Endothelial cell of umbilical vein (primary cell): ENCODE data around the gene PALM. TPM values are rescaled to one million over a fixed set of nuclear protein-coding genes. Genes with fewer than 3 reads are reported as not detected.

ENCODE experiments used
- BruUV-seq: library from RNA; stranded (reverse); fragments of 400-500 nt; replicated peaks from 2 replicates; lab custom pipeline; 2021; lab: Mats Ljungman, UMichigan
- CTCF ChIA-PET: fragments of 300-600, 350-600 bp; sonication (Branson Sonifier 250); formaldehyde crosslinking; loops from one replicate; lab custom pipeline; 2021; ENCODE audit warnings: antibody characterized with exemption, inconsistent platforms; lab: Charles Lee
- POLR2A ChIA-PET: fragments of 300-600, 350-600 bp; sonication (Branson Sonifier 250); formaldehyde crosslinking; loops from one replicate; lab custom pipeline; 2021; ENCODE audit warnings: antibody characterized with exemption, inconsistent platforms; lab: Charles Lee
- DNase-seq: peaks from one replicate; pipeline ENCODE4 v3.0.0-alpha.2; 2011; ENCODE audit warnings: low read depth, low spot score
- FAIRE-seq: peaks from 2 replicates; lab custom pipeline; 2011; peaks lifted over from hg19 to GRCh38; lab: Jason Lieb, UNC
- H2AFZ ChIP-seq: 2 replicates; pipeline ENCODE4 v1.6.0; 2012; ENCODE audit warnings: low read depth, low read length, control low read depth, inconsistent platforms
- H3K27ac ChIP-seq: 2 replicates; pipeline ENCODE4 v1.5.1; 2011; ENCODE audit warnings: low read depth, mild to moderate bottlenecking, control low read depth, low read length, moderate library complexity; ENCODE audit not compliant: insufficient read depth
- H3K27me3 ChIP-seq, 2 experiments: 2 replicates each; pipeline versions ENCODE4 v1.6.0 to v1.6.1; 2011; ENCODE audit warnings: low read length in 2 of 2, mixed read lengths in 1 of 2; ENCODE audit not compliant: control insufficient read depth in 2 of 2, insufficient read depth in 2 of 2
- H3K36me3 ChIP-seq, 2 experiments: 2 replicates in 1 of 2; 3 replicates in 1 of 2; pipeline ENCODE4 v1.5.1; 2011; ENCODE audit warnings: low read length in 2 of 2, mild to moderate bottlenecking in 1 of 2, moderate library complexity in 1 of 2; ENCODE audit not compliant: control insufficient read depth in 2 of 2, insufficient read depth in 2 of 2; ENCODE audit errors: extremely low read depth in 1 of 2
- H3K4me1 ChIP-seq: 3 replicates; pipeline ENCODE4 v1.5.1; 2011; ENCODE audit warnings: mild to moderate bottlenecking, low read length; ENCODE audit not compliant: control insufficient read depth, insufficient read depth; ENCODE audit errors: extremely low read depth
- H3K4me2 ChIP-seq: 2 replicates; pipeline ENCODE4 v1.6.1; 2011; ENCODE audit warnings: low read length, control low read depth, mixed read lengths; ENCODE audit not compliant: insufficient read depth
- H3K4me3 ChIP-seq, 3 experiments: fragments of 200-600 bp in 1 of 3; sonication (generic), shearing (Covaris generic) in 1 of 3; replicated peaks in 1 of 3; 2 replicates each; pipeline ENCODE4 v1.5.1; 2011 to 2016; ENCODE audit warnings: control low read depth in 3 of 3, low read length in 3 of 3, mild to moderate bottlenecking in 2 of 3, inconsistent platforms in 1 of 3, low read depth in 1 of 3, moderate library complexity in 1 of 3; ENCODE audit not compliant: insufficient read depth in 1 of 3
- H3K79me2 ChIP-seq: 2 replicates; pipeline ENCODE4 v1.6.0; 2012; ENCODE audit warnings: low read length, inconsistent platforms; ENCODE audit not compliant: control insufficient read depth, insufficient read depth
- H3K9ac ChIP-seq: replicated peaks from 2 replicates; pipeline ENCODE3; 2011; ENCODE audit warnings: low read length, control low read depth; ENCODE audit not compliant: insufficient read depth; ENCODE audit errors: extremely low read depth
- H3K9me1 ChIP-seq: replicated peaks from 3 replicates; pipeline ENCODE4 v1.6.0; 2011; ENCODE audit warnings: mild to moderate bottlenecking, low read length; ENCODE audit not compliant: control insufficient read depth, insufficient read depth; ENCODE audit errors: extremely low read depth
- H3K9me3 ChIP-seq: replicated peaks from 2 replicates; pipeline ENCODE4 v1.5.1; 2012; ENCODE audit warnings: low read length, inconsistent platforms; ENCODE audit not compliant: control insufficient read depth, insufficient read depth
- H4K20me1 ChIP-seq: replicated peaks from 2 replicates; pipeline ENCODE3; 2011; ENCODE audit warnings: mild to moderate bottlenecking, low read length; ENCODE audit not compliant: control insufficient read depth, insufficient read depth; ENCODE audit errors: extremely low read depth
- EZH2 ChIP-seq: IDR thresholded peaks from 2 replicates; pipeline ENCODE4 v1.6.1; 2012; ENCODE audit warnings: borderline replicate concordance, low read depth, mild to moderate bottlenecking, moderate library complexity, low read length, inconsistent platforms; ENCODE audit not compliant: severe bottlenecking
- FOS ChIP-seq: IDR thresholded peaks from 2 replicates; pipeline ENCODE4 v1.6.1; 2011; ENCODE audit warnings: mild to moderate bottlenecking, low read length, moderate library complexity, borderline replicate concordance; ENCODE audit not compliant: insufficient read depth
- MYC ChIP-seq: IDR thresholded peaks from one replicate; pipeline ENCODE4 v1.6.1; 2011; ENCODE audit warnings: mild to moderate bottlenecking, low read depth, low read length
- POLR2A ChIP-seq: IDR thresholded peaks from 2 replicates; pipeline ENCODE4 v1.6.1; 2012; ENCODE audit warnings: low read depth, mild to moderate bottlenecking, control low read depth, low read length
- POLR2AphosphoS5 ChIP-seq: IDR thresholded peaks from 2 replicates; pipeline ENCODE4 v1.6.1; 2012; ENCODE audit warnings: low read depth, mild to moderate bottlenecking, control low read depth, low read length, moderate library complexity; ENCODE audit not compliant: insufficient read depth
- dilution Hi-C: fragments of 300-500 bp; cut with MboI; formaldehyde crosslinking; loops from one replicate; pipeline ENCODE4 v1.15.0; 2019; ENCODE audit warnings: low sequenced_read_pairs; ENCODE audit not compliant: extremely low pct_ligation_motif_present
- intact Hi-C: fragments of 100-400 bp; cut with micrococcal nuclease; formaldehyde crosslinking; loops from one replicate; pipeline ENCODE4 v1.10.0; 2022
- polyA plus RNA-seq, 4 experiments: library from polyadenylated mRNA; depleted of rRNA in 3 of 4; stranded (reverse) in 3 of 4; unstranded in 1 of 4; fragments of >200 nt; gene quantifications; 2 replicates each; pipeline versions ENCODE4 v1.2.1 to v1.2.3, GENCODE V29; 2011 to 2012; ENCODE audit warnings: missing spikeins in 1 of 4
- total RNA-seq: library from RNA; stranded (reverse); gene quantifications from 2 replicates; pipeline ENCODE4 v1.2.3, GENCODE V29; 2021
- TF ChIP-seq, protein P1 (sequence below), 2 donors: IDR thresholded peaks; 1 replicate in 1 of 2; 2 replicates in 1 of 2; pipeline ENCODE4 v1.5.1; 2011; ENCODE audit warnings: low read length in 2 of 2, mild to moderate bottlenecking in 2 of 2, moderate library complexity in 2 of 2, control low read depth in 1 of 2, inconsistent platforms in 1 of 2, low read depth in 1 of 2; ENCODE audit not compliant: insufficient read depth in 1 of 2; ENCODE audit errors: extremely low read depth in 1 of 2
- TF ChIP-seq, protein P2 (sequence below): IDR thresholded peaks from 2 replicates; pipeline ENCODE4 v1.6.1; 2011; ENCODE audit not compliant: insufficient read depth, insufficient read length

The PALM gene
- total and polyA plus RNA-seq, 2 donors (not counting 3 experiments of a cell fraction or from before 2014, with no cell fraction given), result 3.9 to 31.8 TPM

DNA sequence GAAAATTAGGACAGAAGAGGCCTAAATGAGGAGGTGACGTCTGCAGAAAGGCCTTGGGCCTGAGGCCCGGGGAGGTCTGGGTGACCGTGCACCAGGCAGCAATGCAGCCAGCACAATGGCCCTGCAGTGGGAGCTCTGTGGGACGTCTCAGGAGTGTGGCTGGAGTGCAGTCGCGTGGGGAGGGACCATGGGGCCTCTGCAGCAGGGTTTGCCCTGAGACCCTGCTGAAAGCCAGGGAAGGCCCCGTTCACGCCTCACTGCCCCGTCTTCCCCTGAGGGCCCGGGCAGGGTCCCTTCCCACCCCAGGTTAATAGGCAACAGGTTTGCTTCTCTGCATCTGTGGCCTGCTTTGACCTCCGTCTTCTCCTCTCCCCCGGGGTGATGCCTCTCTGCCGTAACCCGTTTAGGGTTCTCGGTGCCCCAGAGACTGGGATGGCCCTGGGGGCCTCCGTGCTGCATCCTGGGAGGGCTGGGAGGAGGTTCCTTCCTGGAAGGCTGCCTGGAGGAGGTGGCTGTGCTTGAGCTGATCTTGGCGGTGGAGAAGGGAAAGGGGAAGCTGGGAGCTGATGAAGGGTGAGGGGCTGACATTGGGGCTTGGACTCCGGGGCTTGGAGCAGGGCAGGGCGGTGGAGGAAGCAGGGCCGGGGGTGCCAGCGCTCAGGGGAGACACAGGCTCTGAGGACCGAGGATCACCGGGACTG is 9.7 kb downstream of the PALM start:
- intact Hi-C loops (no loop called here), dilution Hi-C loops (no loop called here)
- no peaks in the 10 kb centered on the region for H3K4me1 ChIP-seq
- H3K4me2 ChIP-seq, result no peak overlapping the region
- H3K79me2 ChIP-seq, result no peaks in the 10 kb centered on the region
- TF ChIP-seq MYC, result no peak
- no peak for TF ChIP-seq FOS
- TF ChIP-seq, protein P1, sequence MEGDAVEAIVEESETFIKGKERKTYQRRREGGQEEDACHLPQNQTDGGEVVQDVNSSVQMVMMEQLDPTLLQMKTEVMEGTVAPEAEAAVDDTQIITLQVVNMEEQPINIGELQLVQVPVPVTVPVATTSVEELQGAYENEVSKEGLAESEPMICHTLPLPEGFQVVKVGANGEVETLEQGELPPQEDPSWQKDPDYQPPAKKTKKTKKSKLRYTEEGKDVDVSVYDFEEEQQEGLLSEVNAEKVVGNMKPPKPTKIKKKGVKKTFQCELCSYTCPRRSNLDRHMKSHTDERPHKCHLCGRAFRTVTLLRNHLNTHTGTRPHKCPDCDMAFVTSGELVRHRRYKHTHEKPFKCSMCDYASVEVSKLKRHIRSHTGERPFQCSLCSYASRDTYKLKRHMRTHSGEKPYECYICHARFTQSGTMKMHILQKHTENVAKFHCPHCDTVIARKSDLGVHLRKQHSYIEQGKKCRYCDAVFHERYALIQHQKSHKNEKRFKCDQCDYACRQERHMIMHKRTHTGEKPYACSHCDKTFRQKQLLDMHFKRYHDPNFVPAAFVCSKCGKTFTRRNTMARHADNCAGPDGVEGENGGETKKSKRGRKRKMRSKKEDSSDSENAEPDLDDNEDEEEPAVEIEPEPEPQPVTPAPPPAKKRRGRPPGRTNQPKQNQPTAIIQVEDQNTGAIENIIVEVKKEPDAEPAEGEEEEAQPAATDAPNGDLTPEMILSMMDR (IDR thresholded peaks at IDR 0.05; ENCODE audit: extremely low read depth in 1 of 2, insufficient read depth in 1 of 2, low read depth in 1 of 2, low read length in 2 of 2), result no peak
- no peak for TF ChIP-seq EZH2
- TF ChIP-seq, protein P2, sequence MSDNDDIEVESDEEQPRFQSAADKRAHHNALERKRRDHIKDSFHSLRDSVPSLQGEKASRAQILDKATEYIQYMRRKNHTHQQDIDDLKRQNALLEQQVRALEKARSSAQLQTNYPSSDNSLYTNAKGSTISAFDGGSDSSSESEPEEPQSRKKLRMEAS, result no peak
- no peak for TF ChIP-seq POLR2A
- TF ChIP-seq POLR2AphosphoS5, result no peak
- POLR2A ChIA-PET, result no interaction called here
- H2AFZ ChIP-seq, result no peak overlapping the region
- H3K36me3 ChIP-seq, result no peaks in the 10 kb centered on the region
- H3K27me3 ChIP-seq, result no peaks in the 10 kb centered on the region
- CTCF ChIA-PET, result interaction anchor here (0.5 to 0.9 kb wide), 2 partner anchors 24 to 38 kb away, joined by 3 to 4 read pairs; no protein-coding TSS in a partner anchor
- no TSS peak for BruUV-seq
- FAIRE-seq, result no peak
- H3K9me1 ChIP-seq, result no peaks in the 10 kb centered on the region
- no peak for DNase-seq
- H4K20me1 ChIP-seq, result no peaks in the 10 kb centered on the region
- H3K4me3 ChIP-seq, result no peak overlapping the region
- no peaks in the 10 kb centered on the region for H3K9me3 ChIP-seq
- H3K9ac ChIP-seq, result no peak overlapping the region
- no peak overlapping the region for H3K27ac ChIP-seq
